HepG2 (cell line): ENCODE measurements around the gene NUP35. TPM values are rescaled to one million over a fixed set of nuclear protein-coding genes. Genes with fewer than 3 reads are reported as not detected.
"Not testable (repeated sequence)": the region's sequence is repeated elsewhere in the genome, so short reads cannot be mapped to it uniquely, and the experiment has no call there.

Source experiments
- ATAC-seq: fragments of 200-7000 bp; cut with Tn5 transposase; 3 replicates; pipeline ENCODE4 v1.9.1; 2020; ENCODE audit warnings: mild to moderate bottlenecking, moderate library complexity
- BruUV-seq: library from RNA; stranded (reverse); fragments of 400-500 nt; replicated peaks from 2 replicates; lab custom pipeline; 2021; lab: Mats Ljungman, UMichigan
- CTCF ChIA-PET: fragments of 300-600 bp; formaldehyde crosslinking; extraction: SDS; loops from one replicate; lab custom pipeline; 2021; ENCODE audit warnings: low total read pairs, inconsistent platforms, low intra/inter-chr PET ratio; lab: Yijun Ruan, JAX
- POLR2A ChIA-PET: fragments of 350-600 bp; sonication (Branson Sonifier 250); formaldehyde crosslinking; loops from one replicate; lab custom pipeline; 2020; ENCODE audit warnings: antibody characterized with exemption, inconsistent platforms; lab: Yijun Ruan, JAX
- DNase-seq: peaks from one replicate; pipeline ENCODE4 v3.0.0-alpha.2; 2015; ENCODE audit warnings: low spot score
- FAIRE-seq: peaks from 3 replicates; lab custom pipeline; 2011; peaks lifted over from hg19 to GRCh38; lab: Jason Lieb, UNC
- H2AFZ ChIP-seq: one replicate; pipeline ENCODE4 v1.6.1; 2011; ENCODE audit warnings: low read length, inconsistent platforms
- H3K27ac ChIP-seq: fragments of 300-600 bp; 3 replicates; pipeline ENCODE4 v1.8.0; 2011; ENCODE audit warnings: mixed run types, mild to moderate bottlenecking, mixed read lengths, low read length, inconsistent platforms; ENCODE audit not compliant: insufficient read depth; ENCODE audit errors: extremely low read length
- H3K27me3 ChIP-seq, 2 experiments: fragments of 200-600 bp in 1 of 2; 2 replicates in 1 of 2; 3 replicates in 1 of 2; pipeline versions ENCODE4 v1.6.0 to v1.8.0; 2011; ENCODE audit warnings: low read length in 2 of 2, mild to moderate bottlenecking in 2 of 2, moderate library complexity in 2 of 2, inconsistent platforms in 1 of 2; ENCODE audit not compliant: insufficient read depth in 2 of 2, control insufficient read depth in 1 of 2
- H3K36me3 ChIP-seq, 2 experiments: fragments of 200-600 bp in 1 of 2; replicated peaks in 1 of 2; 2 replicates in 1 of 2; 3 replicates in 1 of 2; pipeline versions ENCODE4 v1.5.1 to v1.8.0; 2011; ENCODE audit warnings: low read length in 2 of 2, inconsistent platforms in 1 of 2; ENCODE audit not compliant: insufficient read depth in 2 of 2, control insufficient read depth in 1 of 2
- H3K4me1 ChIP-seq: 2 replicates; pipeline ENCODE4 v1.5.1; 2012; ENCODE audit warnings: low read length, inconsistent platforms; ENCODE audit not compliant: insufficient read depth
- H3K4me2 ChIP-seq: 2 replicates; pipeline ENCODE4 v1.6.0; 2011; ENCODE audit warnings: low read depth, low read length, inconsistent platforms
- H3K4me3 ChIP-seq, 3 experiments: fragments of 200-600 bp in 1 of 3; sonication (generic), shearing (Covaris generic) in 1 of 3; replicated peaks in 1 of 3; 2 replicates each; pipeline ENCODE4 v1.5.1; 2011 to 2016; ENCODE audit warnings: low read length in 3 of 3, inconsistent platforms in 2 of 3, low read depth in 2 of 3, mild to moderate bottlenecking in 2 of 3, control low read depth in 1 of 3, mixed read lengths in 1 of 3; ENCODE audit not compliant: insufficient read depth in 1 of 3
- H3K79me2 ChIP-seq: one replicate; pipeline ENCODE4 v1.6.1; 2011; ENCODE audit warnings: low read length, inconsistent platforms; ENCODE audit not compliant: insufficient read depth
- H3K9ac ChIP-seq: 2 replicates; pipeline ENCODE4 v1.6.0; 2011; ENCODE audit warnings: mild to moderate bottlenecking, low read depth, low read length, inconsistent platforms; ENCODE audit not compliant: insufficient read depth
- H3K9me3 ChIP-seq: 2 replicates; pipeline ENCODE4 v1.5.1; 2012; ENCODE audit warnings: mild to moderate bottlenecking, low read length
- H4K20me1 ChIP-seq: 2 replicates; pipeline ENCODE4 v1.6.0; 2011; ENCODE audit warnings: inconsistent platforms, mild to moderate bottlenecking, low read length, moderate library complexity; ENCODE audit not compliant: insufficient read depth
- POLR2AphosphoS2 ChIP-seq: IDR thresholded peaks from 2 replicates; pipeline ENCODE4 v1.6.1; 2011; ENCODE audit warnings: low read depth, low read length, improper control_type of control experiment
- RBFOX2 ChIP-seq: fragments of 200-400 bp; formaldehyde crosslinking; IDR thresholded peaks from 2 replicates; pipeline ENCODE4 v1.6.1; 2017; ENCODE audit warnings: low read depth, mild to moderate bottlenecking, low read length
- TSC22D2 ChIP-seq: sonication (generic); formaldehyde crosslinking; IDR thresholded peaks from 2 replicates; pipeline ENCODE4 v1.5.1; 2020; ENCODE audit warnings: missing genetic modification reagents, mild to moderate bottlenecking, borderline replicate concordance
- ZFP41 ChIP-seq: sonication (generic); formaldehyde crosslinking; IDR thresholded peaks from 2 replicates; pipeline ENCODE4 v1.4.0; 2020; ENCODE audit warnings: mild to moderate bottlenecking, missing genetic modification reagents, borderline replicate concordance
- ZNF225 ChIP-seq: sonication (generic); formaldehyde crosslinking; IDR thresholded peaks from 2 replicates; pipeline ENCODE4 v1.4.0; 2020; ENCODE audit warnings: mild to moderate bottlenecking, missing genetic modification reagents
- ZNF431 ChIP-seq: sonication (generic); formaldehyde crosslinking; IDR thresholded peaks from 2 replicates; pipeline ENCODE4 v1.9.0; 2022; ENCODE audit warnings: missing genetic modification reagents, low read depth, mild to moderate bottlenecking, borderline replicate concordance
- ZNF598 ChIP-seq: sonication (generic); formaldehyde crosslinking; IDR thresholded peaks from 2 replicates; pipeline ENCODE4 v1.5.1; 2020; ENCODE audit warnings: mild to moderate bottlenecking, missing genetic modification reagents, borderline replicate concordance
- WGBS: methylation state at CpG from one replicate; pipeline ENCODE4 v1.1.6; 2017; ENCODE audit warnings: low lambda C conversion rate; 5-methylcytosine and 5-hydroxymethylcytosine counted together
- in situ Hi-C: cut with HindIII; loops from 2 replicates; pipeline ENCODE4 v1.10.0; 2017; ENCODE audit warnings: low pct_unique_long_range_greater_than_20kb; ENCODE audit not compliant: extremely low pct_ligation_motif_present
- intact Hi-C: fragments of 100-400 bp; cut with micrococcal nuclease; formaldehyde crosslinking; loops from one replicate; pipeline ENCODE4 v1.10.0; 2022; ENCODE audit not compliant: unreplicated experiment
- polyA plus RNA-seq, 8 experiments: library from polyadenylated mRNA; depleted of rRNA in 3 of 8; stranded (reverse) in 7 of 8; unstranded in 1 of 8; fragments of >200 nt; fragmentation: Illumina TruSeq in 4 of 8; extraction: Trizol in 4 of 8; gene quantifications; 2 replicates each; pipeline versions ENCODE4 v1.2.1 to v1.2.3, GENCODE V29; 2011 to 2016; ENCODE audit warnings: low read depth in 4 of 8, missing spikeins in 1 of 8, mixed read lengths in 1 of 8; ENCODE audit not compliant: insufficient read depth in 1 of 8
- total RNA-seq, 5 experiments: library from RNA; depleted of rRNA; stranded (reverse); fragments of >200 nt; fragmentation: Illumina TruSeq; extraction: Trizol; gene quantifications; 2 replicates each; pipeline ENCODE4 v1.2.3, GENCODE V29; 2016; ENCODE audit warnings: low read depth in 1 of 5
- TF ChIP-seq, protein P1 (sequence below): sonication (generic); formaldehyde crosslinking; IDR thresholded peaks from 2 replicates; pipeline ENCODE4 v1.5.0; 2020; ENCODE audit warnings: mild to moderate bottlenecking, missing genetic modification reagents

NUP35 gene
- total and polyA plus RNA-seq, 2 of the 13 experiments (the other 11 are each of a cell fraction or from before 2014, with no cell fraction given) = 16.9 to 53.6 TPM

DNA sequence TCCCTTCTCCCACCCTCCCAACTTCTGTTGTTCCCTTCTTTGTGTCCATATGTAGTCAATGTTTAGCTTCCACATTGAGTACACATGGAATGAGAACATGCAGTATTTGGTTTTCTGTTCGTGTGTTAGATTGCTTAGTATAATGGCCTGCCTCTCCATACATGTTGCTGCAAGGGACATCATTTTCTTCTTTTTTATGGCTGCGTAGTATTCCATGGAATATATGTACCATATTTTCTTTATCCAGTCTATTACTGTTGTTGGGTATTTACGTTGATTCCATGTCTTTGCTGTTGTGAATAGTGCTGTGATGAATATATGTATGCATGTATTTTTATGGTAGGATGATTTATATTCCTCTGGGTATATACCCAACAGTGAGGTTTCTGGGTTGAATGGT is 42.0 kb downstream of the NUP35 start:
- H3K9ac ChIP-seq = no peak overlapping the region
- BruUV-seq = no TSS peak
- peaks cover 6 to 29% of the 10 kb centered on the region in 2 experiments; a peak in 4 of 5 replicates for H3K36me3 ChIP-seq
- no peak overlapping the region for H2AFZ ChIP-seq
- no peaks in the 10 kb centered on the region for H3K27me3 ChIP-seq
- no peak overlapping the region for H3K27ac ChIP-seq
- CTCF ChIA-PET = no interaction called here
- POLR2A ChIA-PET = no interaction called here
- H3K79me2 ChIP-seq = no peaks in the 10 kb centered on the region
- H3K9me3 ChIP-seq = no peaks in the 10 kb centered on the region
- H3K4me1 ChIP-seq = no peaks in the 10 kb centered on the region
- no peaks in the 10 kb centered on the region for H4K20me1 ChIP-seq
- FAIRE-seq = no peak
- 94% methylated on average over 3 of the region's 3 CpGs for WGBS
- in situ Hi-C loops (no loop called here), intact Hi-C loops (no loop called here)
- no peak for DNase-seq
- H3K4me3 ChIP-seq = no peak overlapping the region
- no peak for ATAC-seq
- TF ChIP-seq POLR2AphosphoS2 (no peak), ZNF431 (no peak), ZFP41 (CRISPR knock-in tag) (no peak), TSC22D2 (no peak), RBFOX2 (no peak), ZNF225 (no peak), ZNF598 (no peak)
- TF ChIP-seq, protein P1, sequence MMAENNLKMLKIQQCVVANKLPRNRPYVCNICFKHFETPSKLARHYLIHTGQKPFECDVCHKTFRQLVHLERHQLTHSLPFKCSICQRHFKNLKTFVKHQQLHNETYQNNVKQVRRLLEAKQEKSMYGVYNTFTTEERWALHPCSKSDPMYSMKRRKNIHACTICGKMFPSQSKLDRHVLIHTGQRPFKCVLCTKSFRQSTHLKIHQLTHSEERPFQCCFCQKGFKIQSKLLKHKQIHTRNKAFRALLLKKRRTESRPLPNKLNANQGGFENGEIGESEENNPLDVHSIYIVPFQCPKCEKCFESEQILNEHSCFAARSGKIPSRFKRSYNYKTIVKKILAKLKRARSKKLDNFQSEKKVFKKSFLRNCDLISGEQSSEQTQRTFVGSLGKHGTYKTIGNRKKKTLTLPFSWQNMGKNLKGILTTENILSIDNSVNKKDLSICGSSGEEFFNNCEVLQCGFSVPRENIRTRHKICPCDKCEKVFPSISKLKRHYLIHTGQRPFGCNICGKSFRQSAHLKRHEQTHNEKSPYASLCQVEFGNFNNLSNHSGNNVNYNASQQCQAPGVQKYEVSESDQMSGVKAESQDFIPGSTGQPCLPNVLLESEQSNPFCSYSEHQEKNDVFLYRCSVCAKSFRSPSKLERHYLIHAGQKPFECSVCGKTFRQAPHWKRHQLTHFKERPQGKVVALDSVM (CRISPR knock-in tag) = no peak
- no peak overlapping the region for H3K4me2 ChIP-seq

DNA sequence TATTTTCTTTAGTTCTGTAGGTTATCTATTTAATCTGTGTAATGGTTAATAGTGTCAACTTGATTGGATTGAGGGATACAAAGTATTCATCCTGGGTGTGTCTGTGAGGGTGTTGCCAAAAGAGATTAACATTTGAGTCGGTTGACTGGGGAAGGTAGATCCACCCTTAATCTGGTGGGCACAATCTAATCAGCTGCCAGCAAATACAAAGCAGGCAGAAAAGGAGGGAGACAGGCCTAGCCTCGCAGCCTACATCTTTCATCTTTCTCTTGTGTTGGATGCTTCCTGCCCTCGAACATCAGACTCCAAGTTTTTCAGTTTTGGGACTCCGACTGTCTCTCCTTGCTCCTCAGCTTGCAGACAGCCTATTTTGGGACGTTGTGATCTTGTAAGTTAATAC is 42.7 kb downstream of the NUP35 start:
- H3K4me2 ChIP-seq, H2AFZ ChIP-seq, H3K9me3 ChIP-seq, intact Hi-C loops, BruUV-seq, DNase-seq, CTCF ChIA-PET, H3K27me3 ChIP-seq, in situ Hi-C loops, ATAC-seq, H3K4me3 ChIP-seq, H4K20me1 ChIP-seq, FAIRE-seq, H3K79me2 ChIP-seq, H3K27ac ChIP-seq, H3K9ac ChIP-seq, POLR2A ChIA-PET, H3K4me1 ChIP-seq: not testable (repeated sequence)
- H3K36me3 ChIP-seq = peaks cover 4 to 23% of the 10 kb centered on the region in 2 experiments; a peak in 4 of 5 replicates
- 92% methylated on average over 5 of the region's 5 CpGs for WGBS
